GM23248 (cell line): ENCODE measurements around the gene CDH4. TPM values are rescaled to one million over a fixed set of nuclear protein-coding genes. Genes with fewer than 3 reads are reported as not detected.

Source experiments
- DNase-seq: peaks from one replicate; pipeline ENCODE4 v3.0.0-alpha.2; 2015
- H2AFZ ChIP-seq: fragments of 200-600 bp; sonication (generic); 2 replicates; pipeline ENCODE4 v1.6.1; 2016; ENCODE audit warnings: antibody characterized with exemption
- H3F3A ChIP-seq: fragments of 200-600 bp; sonication (generic); 2 replicates; pipeline ENCODE4 v1.6.1; 2016; ENCODE audit warnings: mild to moderate bottlenecking, antibody characterized with exemption, mixed run types; ENCODE audit not compliant: insufficient read depth
- H3K27ac ChIP-seq: fragments of 200-600 bp; sonication (generic); 2 replicates; pipeline ENCODE4 v1.5.1; 2016; ENCODE audit warnings: mild to moderate bottlenecking
- H3K27me3 ChIP-seq: fragments of 200-600 bp; sonication (generic); replicated peaks from 2 replicates; pipeline ENCODE4 v1.6.1; 2016; ENCODE audit warnings: mild to moderate bottlenecking; ENCODE audit not compliant: insufficient read depth
- H3K36me3 ChIP-seq: fragments of 200-600 bp; sonication (generic); 2 replicates; pipeline ENCODE4 v1.6.1; 2016; ENCODE audit warnings: low read depth, mild to moderate bottlenecking
- H3K4me1 ChIP-seq: fragments of 200-600 bp; sonication (generic); 2 replicates; pipeline ENCODE4 v1.6.1; 2016; ENCODE audit warnings: mild to moderate bottlenecking; ENCODE audit not compliant: insufficient read depth
- H3K4me2 ChIP-seq: fragments of 200-600 bp; sonication (generic); one replicate; pipeline ENCODE4 v1.6.1; 2016; ENCODE audit warnings: mild to moderate bottlenecking; ENCODE audit not compliant: unreplicated experiment
- H3K4me3 ChIP-seq: fragments of 200-600 bp; sonication (generic); 2 replicates; pipeline ENCODE4 v1.5.1; 2016; ENCODE audit warnings: mild to moderate bottlenecking
- H3K79me2 ChIP-seq: fragments of 200-600 bp; sonication (generic); 2 replicates; pipeline ENCODE4 v1.6.1; 2016; ENCODE audit warnings: mild to moderate bottlenecking; ENCODE audit not compliant: insufficient read depth
- H3K9ac ChIP-seq: fragments of 200-600 bp; sonication (generic); 2 replicates; pipeline ENCODE4 v1.6.1; 2016; ENCODE audit warnings: mild to moderate bottlenecking
- H3K9me2 ChIP-seq: fragments of 200-600 bp; sonication (generic); 2 replicates; pipeline ENCODE4 v1.6.1; 2016; ENCODE audit warnings: mixed run types, mild to moderate bottlenecking, moderate library complexity; ENCODE audit not compliant: insufficient read depth
- H3K9me3 ChIP-seq: fragments of 200-600 bp; sonication (generic); one replicate; pipeline ENCODE4 v1.6.1; 2017; ENCODE audit warnings: low read depth
- H4K20me1 ChIP-seq: fragments of 200-600 bp; sonication (generic); 2 replicates; pipeline ENCODE4 v1.6.0; 2016; ENCODE audit not compliant: insufficient read depth
- EZH2 ChIP-seq: fragments of 200-600 bp; sonication (generic); IDR thresholded peaks from 2 replicates; pipeline ENCODE4 v1.6.1; 2018; ENCODE audit warnings: antibody characterized with exemption, mild to moderate bottlenecking; ENCODE audit not compliant: insufficient read depth, poor library complexity, severe bottlenecking
- EZH2phosphoT487 ChIP-seq: fragments of 200-600 bp; sonication (generic); IDR thresholded peaks from 2 replicates; pipeline ENCODE4 v1.6.1; 2018; ENCODE audit warnings: antibody characterized with exemption, moderate library complexity, mild to moderate bottlenecking, low read depth; ENCODE audit not compliant: insufficient read depth
- WGBS, 2 experiments: methylation state at CpG; one replicate each; pipeline ENCODE4 v1.1.6; 2015 to 2017; ENCODE audit warnings: low lambda C conversion rate in 2 of 2, low coverage in 1 of 2; ENCODE audit errors: missing lambda C conversion rate in 2 of 2; 5-methylcytosine and 5-hydroxymethylcytosine counted together
- in situ Hi-C: fragments of 300-500 bp; cut with MboI; formaldehyde crosslinking; loops from 2 replicates; pipeline ENCODE4 v1.15.0; 2020
- polyA plus RNA-seq: library from polyadenylated mRNA; unstranded; fragments of >200 nt; fragmentation: Nextera tagmentation; extraction: Ambion mirVana; gene quantifications from 2 replicates; pipeline ENCODE4 v1.2.1, GENCODE V29; 2016
- total RNA-seq: library from RNA; depleted of rRNA; stranded (reverse); fragments of >200 nt; shearing (Covaris generic); gene quantifications from 2 replicates; pipeline ENCODE4 v1.2.3, GENCODE V29; 2014

The CDH4 gene
- total and polyA plus RNA-seq, 2 experiments from 2014 or later = 1.1 to 3.9 TPM

DNA sequence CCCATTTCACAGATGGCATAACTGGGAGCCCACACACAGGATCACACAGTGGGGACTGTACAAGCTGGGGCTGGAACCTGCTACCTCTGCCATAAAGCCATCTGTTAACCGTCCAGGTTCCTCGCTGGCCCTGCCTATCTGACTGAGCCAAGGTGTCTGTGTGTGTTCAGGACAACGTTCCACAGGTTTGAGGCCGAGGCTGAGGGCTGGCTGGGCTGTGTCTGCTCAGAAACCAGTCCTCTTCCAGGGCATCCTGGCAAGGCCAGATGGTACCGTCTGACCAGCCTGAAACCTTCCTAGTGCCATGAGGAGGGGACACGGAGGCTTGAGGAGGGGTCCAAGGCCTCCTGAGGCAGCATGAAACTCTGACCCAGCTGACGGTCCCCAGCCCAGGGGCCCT lies 663.0 kb downstream of the CDH4 start:
- H3K4me2 ChIP-seq = no peak overlapping the region
- no peak for DNase-seq
- H4K20me1 ChIP-seq = no peaks in the 10 kb centered on the region
- no peaks in the 10 kb centered on the region for H3K9me2 ChIP-seq
- no peaks in the 10 kb centered on the region for H3K79me2 ChIP-seq
- H3K4me1 ChIP-seq = no peaks in the 10 kb centered on the region
- WGBS, 2 experiments = 35 to 42% methylated on average over 7 of the region's 7 CpGs
- H3K27me3 ChIP-seq = no peaks in the 10 kb centered on the region
- no peak overlapping the region for H3K9ac ChIP-seq
- H3K9me3 ChIP-seq = no peaks in the 10 kb centered on the region
- H3K4me3 ChIP-seq = no peak overlapping the region
- no peaks in the 10 kb centered on the region for H3K36me3 ChIP-seq
- in situ Hi-C loops = no loop called here
- no peak overlapping the region for H2AFZ ChIP-seq
- H3F3A ChIP-seq = no peaks in the 10 kb centered on the region
- H3K27ac ChIP-seq = no peak overlapping the region
- TF ChIP-seq EZH2 = no peak
- no peak for TF ChIP-seq EZH2phosphoT487

DNA sequence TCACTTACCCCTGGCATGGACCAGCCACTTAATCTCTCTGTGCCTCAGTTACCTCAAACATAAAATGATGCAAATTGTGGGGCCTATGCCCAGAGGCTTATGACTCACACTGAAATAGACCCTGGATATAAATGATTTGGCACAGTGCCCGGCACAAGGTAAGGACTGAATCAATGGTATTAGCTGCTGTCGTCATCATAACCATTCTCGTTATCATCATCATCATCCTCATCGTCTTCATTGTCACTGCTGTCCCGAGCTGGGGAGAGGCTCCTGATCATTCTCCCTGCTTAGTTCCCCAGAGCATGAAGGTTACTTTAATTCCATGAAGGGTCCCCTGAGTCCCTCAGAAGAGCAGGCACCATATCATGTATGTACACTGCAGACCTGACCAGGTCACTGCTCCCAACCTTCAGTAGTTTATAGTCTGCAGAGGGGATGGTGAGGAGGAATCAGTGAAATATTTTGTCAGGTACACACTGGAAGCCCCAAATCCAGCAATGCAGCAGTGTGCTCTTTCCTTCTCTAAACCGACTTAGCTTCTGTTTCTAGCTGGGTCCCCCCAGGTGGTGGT lies 664.3 kb downstream of the CDH4 start:
- Histone ChIP-seq H3K4me3 (no peak overlapping the region), H3K9me2 (no peaks in the 10 kb centered on the region), H3K27ac (no peak overlapping the region), H3K36me3 (no peaks in the 10 kb centered on the region), H3F3A (no peaks in the 10 kb centered on the region), H4K20me1 (no peaks in the 10 kb centered on the region), H3K9me3 (no peaks in the 10 kb centered on the region), H3K9ac (no peak overlapping the region), H2AFZ (no peak overlapping the region), H3K4me1 (no peaks in the 10 kb centered on the region), H3K4me2 (no peak overlapping the region), H3K27me3 (no peaks in the 10 kb centered on the region), H3K79me2 (no peaks in the 10 kb centered on the region)
- in situ Hi-C loops = no loop called here
- no peak for DNase-seq
- WGBS, 2 experiments = 55 to 57% methylated on average over 6 of the region's 6 CpGs
- no peak for TF ChIP-seq EZH2phosphoT487
- TF ChIP-seq EZH2 = no peak

DNA sequence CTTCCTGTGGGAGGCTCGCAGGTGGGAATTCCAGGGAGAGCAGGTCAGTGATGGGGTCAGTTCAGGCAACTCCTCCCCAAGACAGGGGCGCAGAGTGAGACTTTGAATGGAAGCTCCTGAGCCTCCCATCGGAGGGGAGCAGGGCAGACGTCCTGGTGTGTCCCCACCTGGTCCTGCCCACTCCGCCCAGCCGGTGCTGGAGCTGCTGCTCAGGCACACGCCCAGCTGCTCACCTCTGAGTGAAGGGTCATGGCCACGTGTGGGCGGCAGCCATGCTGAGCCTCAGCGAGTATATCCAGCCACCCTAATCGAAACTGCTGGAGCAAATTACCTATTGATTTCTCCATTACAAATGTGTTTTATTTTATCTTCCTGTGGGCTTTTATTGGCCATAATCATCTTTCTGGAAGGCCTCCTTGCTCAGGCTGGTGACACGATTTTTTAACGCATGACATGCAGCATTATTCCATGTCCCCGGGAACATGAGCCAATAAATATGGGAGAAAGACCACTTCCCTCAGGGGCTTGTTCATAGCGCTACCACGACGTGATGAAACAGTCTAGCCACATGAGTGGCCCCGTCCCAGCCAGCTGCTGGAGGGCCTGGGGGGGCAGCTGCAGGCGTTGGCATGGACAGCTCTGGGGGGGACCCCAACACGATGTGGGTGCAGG lies 665.5 kb downstream of the CDH4 start:
- Histone ChIP-seq H3K36me3 (no peaks in the 10 kb centered on the region), H2AFZ (no peak overlapping the region), H3K4me2 (no peak overlapping the region), H3K27ac (no peak overlapping the region), H3K4me1 (no peaks in the 10 kb centered on the region), H3K79me2 (no peaks in the 10 kb centered on the region), H4K20me1 (no peaks in the 10 kb centered on the region), H3K4me3 (no peak overlapping the region), H3K9ac (no peak overlapping the region), H3K9me3 (no peaks in the 10 kb centered on the region), H3K9me2 (no peaks in the 10 kb centered on the region), H3F3A (no peaks in the 10 kb centered on the region), H3K27me3 (0 out of 2 replicates have a peak, but pooled peaks cover 5% of the 10 kb centered on the region)
- DNase-seq = no peak
- in situ Hi-C loops = no loop called here
- WGBS, 2 experiments = 36% methylated on average over 18 to 20 of the region's 20 CpGs
- TF ChIP-seq EZH2 (no peak), EZH2phosphoT487 (no peak)

DNA sequence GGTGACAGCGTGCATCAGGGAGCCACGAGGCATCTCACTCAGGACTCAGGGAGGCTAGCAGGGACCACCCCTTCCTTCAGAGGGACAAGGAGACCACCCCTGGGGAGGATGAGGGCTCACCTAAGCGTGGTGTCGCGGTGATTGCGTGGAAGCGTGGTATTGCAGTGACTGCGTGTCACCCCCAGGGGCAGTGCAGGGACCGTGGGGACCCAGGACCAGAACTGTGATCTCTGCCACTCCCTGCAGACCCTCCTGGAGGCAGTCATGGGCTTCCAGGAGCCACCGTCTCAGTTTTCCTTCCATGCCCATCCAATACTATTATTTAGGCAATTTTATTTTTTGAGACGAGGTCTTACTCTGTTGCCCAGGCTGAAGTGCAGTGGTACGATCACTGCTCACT lies 666.5 kb downstream of the CDH4 start:
- DNase-seq = no peak
- no peaks in the 10 kb centered on the region for H3K79me2 ChIP-seq
- in situ Hi-C loops = no loop called here
- no peaks in the 10 kb centered on the region for H3F3A ChIP-seq
- no peak overlapping the region for H3K27ac ChIP-seq
- H3K9me2 ChIP-seq = no peaks in the 10 kb centered on the region
- H2AFZ ChIP-seq = no peak overlapping the region
- no peak overlapping the region for H3K4me2 ChIP-seq
- H3K27me3 ChIP-seq = 0 out of 2 replicates have a peak, but pooled peaks cover 5% of the 10 kb centered on the region
- no peaks in the 10 kb centered on the region for H3K4me1 ChIP-seq
- H3K9ac ChIP-seq = no peak overlapping the region
- H3K36me3 ChIP-seq = no peaks in the 10 kb centered on the region
- no peak for TF ChIP-seq EZH2
- TF ChIP-seq EZH2phosphoT487 = no peak
- H3K9me3 ChIP-seq = no peaks in the 10 kb centered on the region
- H3K4me3 ChIP-seq = no peak overlapping the region
- H4K20me1 ChIP-seq = no peaks in the 10 kb centered on the region
- 66 to 71% methylated on average over 12 of the region's 12 CpGs for WGBS, 2 experiments
